Colonic mucosa (tissue), 4 donors: Measurements from ENCODE around the gene AK2. TPM values are rescaled to one million over a fixed set of nuclear protein-coding genes. Genes with fewer than 3 reads are reported as not detected.
A peak's percentile ranks its signal among the peaks of the same experiment; 100 is the strongest.

Experiments
- DNase-seq: peaks from one replicate; pipeline ENCODE4 v3.0.0-alpha.2; 2020
- H3K27ac ChIP-seq: fragments of 200-600 bp; one replicate; pipeline ENCODE4 v1.8.0; 2021
- H3K27me3 ChIP-seq: fragments of 200-600 bp; one replicate; pipeline ENCODE4 v1.8.0; 2021
- H3K36me3 ChIP-seq: fragments of 200-600 bp; one replicate; pipeline ENCODE4 v1.8.0; 2021
- H3K4me1 ChIP-seq: fragments of 200-600 bp; one replicate; pipeline ENCODE4 v1.8.0; 2021; ENCODE audit warnings: mild to moderate bottlenecking
- H3K4me3 ChIP-seq: fragments of 200-600 bp; one replicate; pipeline ENCODE4 v1.8.0; 2021
- H3K9ac ChIP-seq, 2 donors: one replicate each; pipeline ENCODE4 v1.7.0; 2013; ENCODE audit warnings: control low read depth in 2 of 2, low read depth in 2 of 2, low read length in 2 of 2
- H3K9me3 ChIP-seq: fragments of 200-600 bp; one replicate; pipeline ENCODE4 v1.8.0; 2021
- CTCF ChIP-seq: fragments of 200-600 bp; IDR thresholded peaks from one replicate; pipeline ENCODE4 v1.8.0; 2022; ENCODE audit warnings: antibody characterized with exemption, mild to moderate bottlenecking
- intact Hi-C: fragments of 100-400 bp; cut with DNase I; formaldehyde crosslinking; loops from one replicate; pipeline ENCODE4 v1.14.1; 2022
- total RNA-seq, 2 donors: library from RNA; stranded (reverse); fragmentation: NEBNext Ultra II Directional in 1 of 2; extraction: Animal tissue kit (Norgen Biotek cat#: 25700) in 1 of 2; gene quantifications; one replicate each; pipeline ENCODE4 v1.2.1, GENCODE V29; 2021
- donor health status: healthy.
- donor health status: DM: no; HTN: no; CAD: no.
- donor health status: DM: no; HTN: no; CAD: no.

The AK2 gene
- total RNA-seq, 2 donors from 2014 or later: 206 to 243 TPM

- Histone ChIP-seq H3K27ac (peak overlapping the region; percentile 84), H3K4me3 (peak overlapping the region; percentile 67), H3K9me3 (no peaks in the 10 kb centered on the region), H3K36me3 (no peaks in the 10 kb centered on the region), H3K27me3 (no peaks in the 10 kb centered on the region), H3K4me1 (peaks cover 7% of the 10 kb centered on the region), H3K9ac (peak overlapping the region; percentile 73 to 87)
- intact Hi-C loops: no loop called here
- DNase-seq: peak; percentile 70
- no peak for TF ChIP-seq CTCF
Measured at GRCh38 chr1:32963746-32964460, 72.8 kb downstream of the AK2 start.

GRCh38 chr1:32962248-32962896 is 74.3 kb downstream of the AK2 start:
- TF ChIP-seq CTCF: no peak
- H3K36me3 ChIP-seq: no peaks in the 10 kb centered on the region
- H3K27me3 ChIP-seq: no peaks in the 10 kb centered on the region
- H3K9ac ChIP-seq: peak overlapping the region; percentile 54 to 73
- intact Hi-C loops: no loop called here
- no peak for DNase-seq
- H3K4me1 ChIP-seq: peaks cover 7% of the 10 kb centered on the region
- H3K9me3 ChIP-seq: no peaks in the 10 kb centered on the region
- H3K27ac ChIP-seq: peak overlapping the region; percentile 84
- peak overlapping the region; percentile 67 for H3K4me3 ChIP-seq

- H3K4me3 ChIP-seq: no peak overlapping the region
Measured at GRCh38 chr1:32960819-32961355, 75.8 kb downstream of the AK2 start.

GRCh38 chr1:32960342-32960741 is 76.3 kb downstream of the AK2 start:
- no peaks in the 10 kb centered on the region for H3K27me3 ChIP-seq
- H3K4me1 ChIP-seq: peaks cover 7% of the 10 kb centered on the region
- no peak for TF ChIP-seq CTCF
- no peak for DNase-seq
- H3K4me3 ChIP-seq: no peak overlapping the region
- no peaks in the 10 kb centered on the region for H3K9me3 ChIP-seq
- H3K9ac ChIP-seq: no peak overlapping the region
- intact Hi-C loops: no loop called here
- no peaks in the 10 kb centered on the region for H3K36me3 ChIP-seq
- no peak overlapping the region for H3K27ac ChIP-seq

More at GRCh38 chr1:32960819-32961355, 75.8 kb downstream of the AK2 start:
- intact Hi-C loops: no loop called here
- no peak overlapping the region for H3K9ac ChIP-seq
- no peaks in the 10 kb centered on the region for H3K36me3 ChIP-seq
- no peak for TF ChIP-seq CTCF
- H3K4me1 ChIP-seq: peaks cover 7% of the 10 kb centered on the region
- no peak for DNase-seq
- no peaks in the 10 kb centered on the region for H3K27me3 ChIP-seq
- no peaks in the 10 kb centered on the region for H3K9me3 ChIP-seq
- no peak overlapping the region for H3K27ac ChIP-seq

- Histone ChIP-seq H3K4me1 (peaks cover 7% of the 10 kb centered on the region), H3K36me3 (no peaks in the 10 kb centered on the region), H3K9me3 (no peaks in the 10 kb centered on the region), H3K4me3 (no peak overlapping the region), H3K27me3 (no peaks in the 10 kb centered on the region), H3K27ac (no peak overlapping the region), H3K9ac (no peak overlapping the region)
- intact Hi-C loops: no loop called here
- no peak for TF ChIP-seq CTCF
- DNase-seq: no peak
Measured at GRCh38 chr1:32958827-32959226, 77.9 kb downstream of the AK2 start.

Other genes with a start within 250 kb of the AK2 start
- 100 to 1,000 TPM in 1 of 2 donors, 10 to 100 TPM in 1; 60.2 to 116 TPM for gene YARS1, start 219.5 kb downstream of the AK2 start, total RNA-seq
- 10 to 100 TPM; 19.0 to 24.9 TPM for gene S100PBP, start 219.2 kb downstream of the AK2 start, total RNA-seq
- under 1 TPM; 0.45 to 0.64 TPM for gene FNDC5, start 166.0 kb downstream of the AK2 start, total RNA-seq
- 1 to 10 TPM; 1.6 to 3.0 TPM for gene HPCA, start 150.4 kb downstream of the AK2 start, total RNA-seq
- gene TMEM54, start 135.5 kb downstream of the AK2 start, total RNA-seq: 100 to 1,000 TPM; 715 to 878 TPM
- 100 to 1,000 TPM in 1 of 2 donors, 10 to 100 TPM in 1; 44.4 to 106 TPM for gene RNF19B, start 72.1 kb downstream of the AK2 start, total RNA-seq
- 10 to 100 TPM; 10.2 to 21.4 TPM for gene AZIN2, start 44.3 kb upstream of the AK2 start, total RNA-seq
- 1 to 10 TPM; 4.9 to 6.2 TPM for gene TRIM62, start 145.2 kb upstream of the AK2 start, total RNA-seq
- gene ZNF362, start 219.6 kb upstream of the AK2 start, total RNA-seq: 1 to 10 TPM; 8.9 to 9.8 TPM